ENCODE results near the gene MYH11. TPM values are rescaled to one million over a fixed set of nuclear protein-coding genes. Genes with fewer than 3 reads are reported as not detected.

Gene MYH11
- total RNA-seq, 2 experiments from 2014 or later, result 0.07 TPM; not detected in 1

- intact Hi-C loops (cut with micrococcal nuclease), result no loop called here
- H3K4me1 Mint-ChIP-seq (ENCODE audit: low read depth), result no peaks in the 10 kb centered on the region
- H3K9me3 Mint-ChIP-seq, result no peaks in the 10 kb centered on the region
- H3K36me3 Mint-ChIP-seq, result no peaks in the 10 kb centered on the region
- POLR2A ChIA-PET, result no interaction called here
- H3K4me3 Mint-ChIP-seq, result no peak overlapping the region
- DNase-seq, result peak; percentile 35
- no peak overlapping the region for H3K27ac Mint-ChIP-seq
- no peaks in the 10 kb centered on the region for H3K27me3 Mint-ChIP-seq
- CTCF ChIA-PET, result interaction anchor here (0.6 to 2.1 kb wide), 9 partner anchors 9 to 405 kb away, joined by 3 to 12 read pairs (median 3); no protein-coding TSS in a partner anchor
Measured at GRCh38 chr16:15777533-15778203, 79.2 kb downstream of the MYH11 start.

GRCh38 chr16:15776572-15776971, 80.3 kb downstream of the MYH11 start:
- Mint-ChIP-seq H3K27me3 (no peaks in the 10 kb centered on the region), H3K4me1 (ENCODE audit: low read depth) (no peaks in the 10 kb centered on the region), H3K27ac (no peak overlapping the region), H3K9me3 (no peaks in the 10 kb centered on the region), H3K36me3 (no peaks in the 10 kb centered on the region), H3K4me3 (no peak overlapping the region)
- DNase-seq, result no peak
- intact Hi-C loops (cut with micrococcal nuclease), result no loop called here
- CTCF ChIA-PET, result no interaction called here
- POLR2A ChIA-PET, result no interaction called here

GRCh38 chr16:15775663-15776304, 81.0 kb downstream of the MYH11 start:
- Mint-ChIP-seq H3K4me1 (ENCODE audit: low read depth) (no peaks in the 10 kb centered on the region), H3K4me3 (no peak overlapping the region), H3K9me3 (no peaks in the 10 kb centered on the region), H3K27ac (no peak overlapping the region), H3K27me3 (no peaks in the 10 kb centered on the region), H3K36me3 (no peaks in the 10 kb centered on the region)
- ChIA-PET CTCF (no interaction called here), POLR2A (no interaction called here)
- intact Hi-C loops (cut with micrococcal nuclease), result no loop called here
- no peak for DNase-seq

GRCh38 chr16:15775209-15775608, 81.6 kb downstream of the MYH11 start:
- intact Hi-C loops (cut with micrococcal nuclease), result no loop called here
- H3K36me3 Mint-ChIP-seq, result no peaks in the 10 kb centered on the region
- no peaks in the 10 kb centered on the region for H3K4me1 Mint-ChIP-seq (ENCODE audit: low read depth)
- H3K9me3 Mint-ChIP-seq, result no peaks in the 10 kb centered on the region
- ChIA-PET POLR2A (no interaction called here), CTCF (interaction anchor here (0.7 kb wide), 1 partner anchor 8 kb away, joined by 3 read pairs; no protein-coding TSS in a partner anchor)
- H3K27me3 Mint-ChIP-seq, result no peaks in the 10 kb centered on the region
- H3K4me3 Mint-ChIP-seq, result no peak overlapping the region
- no peak overlapping the region for H3K27ac Mint-ChIP-seq
- no peak for DNase-seq

GRCh38 chr16:15773968-15774367, 82.9 kb downstream of the MYH11 start:
- no peak for DNase-seq
- no peaks in the 10 kb centered on the region for H3K9me3 Mint-ChIP-seq
- H3K36me3 Mint-ChIP-seq, result no peaks in the 10 kb centered on the region
- no peaks in the 10 kb centered on the region for H3K4me1 Mint-ChIP-seq (ENCODE audit: low read depth)
- ChIA-PET POLR2A (no interaction called here), CTCF (no interaction called here)
- no peak overlapping the region for H3K27ac Mint-ChIP-seq
- H3K27me3 Mint-ChIP-seq, result no peaks in the 10 kb centered on the region
- H3K4me3 Mint-ChIP-seq, result no peak overlapping the region
- intact Hi-C loops (cut with micrococcal nuclease), result no loop called here

- H3K4me3 Mint-ChIP-seq, result no peak overlapping the region
- H3K27me3 Mint-ChIP-seq, result no peaks in the 10 kb centered on the region
- intact Hi-C loops (cut with micrococcal nuclease), result no loop called here
- no peaks in the 10 kb centered on the region for H3K4me1 Mint-ChIP-seq (ENCODE audit: low read depth)
- ChIA-PET CTCF (interaction anchor here (0.6 to 1.7 kb wide), 4 partner anchors 10 to 273 kb away, joined by 3 to 5 read pairs (median 4); no protein-coding TSS in a partner anchor), POLR2A (no interaction called here)
- DNase-seq, result no peak
- H3K36me3 Mint-ChIP-seq, result no peaks in the 10 kb centered on the region
- H3K9me3 Mint-ChIP-seq, result no peaks in the 10 kb centered on the region
- H3K27ac Mint-ChIP-seq, result no peak overlapping the region
Measured at GRCh38 chr16:15772579-15773293, 84.1 kb downstream of the MYH11 start.

- ChIA-PET CTCF (interaction anchor here (1.7 kb wide), 1 partner anchor 50 kb away, joined by 4 read pairs; no protein-coding TSS in a partner anchor), POLR2A (no interaction called here)
- no peaks in the 10 kb centered on the region for H3K36me3 Mint-ChIP-seq
- DNase-seq, result no peak
- no peaks in the 10 kb centered on the region for H3K27me3 Mint-ChIP-seq
- no peak overlapping the region for H3K4me3 Mint-ChIP-seq
- no peaks in the 10 kb centered on the region for H3K4me1 Mint-ChIP-seq (ENCODE audit: low read depth)
- H3K27ac Mint-ChIP-seq, result no peak overlapping the region
- intact Hi-C loops (cut with micrococcal nuclease), result no loop called here
- H3K9me3 Mint-ChIP-seq, result no peaks in the 10 kb centered on the region
Measured at GRCh38 chr16:15771694-15772093, 85.1 kb downstream of the MYH11 start.

- no peaks in the 10 kb centered on the region for H3K27me3 Mint-ChIP-seq
- intact Hi-C loops (cut with micrococcal nuclease), result no loop called here
Measured at GRCh38 chr16:15770512-15770911, 86.3 kb downstream of the MYH11 start.

GRCh38 chr16:15770107-15770506, 86.7 kb downstream of the MYH11 start:
- H3K36me3 Mint-ChIP-seq, result no peaks in the 10 kb centered on the region
- ChIA-PET CTCF (interaction anchor here (0.9 to 2.0 kb wide), 5 partner anchors 12 to 275 kb away, joined by 3 to 4 read pairs (median 4); no protein-coding TSS in a partner anchor), POLR2A (no interaction called here)
- H3K27ac Mint-ChIP-seq, result no peak overlapping the region
- DNase-seq, result no peak
- H3K27me3 Mint-ChIP-seq, result peaks cover 2% of the 10 kb centered on the region
- no peaks in the 10 kb centered on the region for H3K9me3 Mint-ChIP-seq
- intact Hi-C loops (cut with micrococcal nuclease), result no loop called here
- H3K4me3 Mint-ChIP-seq, result no peak overlapping the region
- no peaks in the 10 kb centered on the region for H3K4me1 Mint-ChIP-seq (ENCODE audit: low read depth)

More at GRCh38 chr16:15770512-15770911, 86.3 kb downstream of the MYH11 start:
- POLR2A ChIA-PET, result no interaction called here
- DNase-seq, result no peak
- CTCF ChIA-PET, result interaction anchor here (0.6 to 2.0 kb wide), 6 partner anchors 12 to 357 kb away, joined by 3 to 4 read pairs (median 4); no protein-coding TSS in a partner anchor
- Mint-ChIP-seq H3K9me3 (no peaks in the 10 kb centered on the region), H3K4me1 (ENCODE audit: low read depth) (no peaks in the 10 kb centered on the region), H3K36me3 (no peaks in the 10 kb centered on the region), H3K27ac (no peak overlapping the region), H3K4me3 (no peak overlapping the region)

GRCh38 chr16:15769239-15769638, 87.6 kb downstream of the MYH11 start:
- POLR2A ChIA-PET, result no interaction called here
- H3K27me3 Mint-ChIP-seq, result peaks cover 6% of the 10 kb centered on the region
- CTCF ChIA-PET, result interaction anchor here (2.0 kb wide), 1 partner anchor 13 kb away, joined by 4 read pairs; no protein-coding TSS in a partner anchor
- H3K27ac Mint-ChIP-seq, result no peak overlapping the region
- no peaks in the 10 kb centered on the region for H3K9me3 Mint-ChIP-seq
- no peak for DNase-seq
- intact Hi-C loops (cut with micrococcal nuclease), result loop anchor here (5.0 kb wide), 1 partner anchor 423 kb away; no protein-coding TSS in a partner anchor
- no peak overlapping the region for H3K4me3 Mint-ChIP-seq
- no peaks in the 10 kb centered on the region for H3K4me1 Mint-ChIP-seq (ENCODE audit: low read depth)
- no peaks in the 10 kb centered on the region for H3K36me3 Mint-ChIP-seq

- DNase-seq, result no peak
- Mint-ChIP-seq H3K4me1 (ENCODE audit: low read depth) (no peaks in the 10 kb centered on the region), H3K9me3 (no peaks in the 10 kb centered on the region), H3K27ac (no peak overlapping the region), H3K27me3 (peaks cover 9% of the 10 kb centered on the region), H3K4me3 (no peak overlapping the region), H3K36me3 (no peaks in the 10 kb centered on the region)
- CTCF ChIA-PET, result interaction anchor here (0.9 kb wide), 1 partner anchor 12 kb away, joined by 3 read pairs; no protein-coding TSS in a partner anchor
- POLR2A ChIA-PET, result no interaction called here
- intact Hi-C loops (cut with micrococcal nuclease), result loop anchor here (5.0 kb wide), 1 partner anchor 424 kb away; no protein-coding TSS in a partner anchor
Measured at GRCh38 chr16:15768201-15768600, 88.6 kb downstream of the MYH11 start.

GRCh38 chr16:15766918-15767317, 89.9 kb downstream of the MYH11 start:
- Mint-ChIP-seq H3K36me3 (no peaks in the 10 kb centered on the region), H3K27me3 (peaks cover 14% of the 10 kb centered on the region), H3K4me1 (ENCODE audit: low read depth) (no peaks in the 10 kb centered on the region), H3K4me3 (no peak overlapping the region), H3K27ac (no peak overlapping the region), H3K9me3 (no peaks in the 10 kb centered on the region)
- intact Hi-C loops (cut with micrococcal nuclease), result loop anchor here (1.0 to 5.0 kb wide), 2 partner anchors 360 to 425 kb away; no protein-coding TSS in a partner anchor
- POLR2A ChIA-PET, result no interaction called here
- no peak for DNase-seq
- CTCF ChIA-PET, result interaction anchor here (0.6 to 2.4 kb wide), 2 partner anchors 55 to 432 kb away, joined by 3 to 21 read pairs; no protein-coding TSS in a partner anchor
